ENCODE results near the gene SELENOH.

GRCh38 chr11:57788703-57789088, 47.4 kb downstream of the SELENOH start:
- no peak for TF ChIP-seq CTCF (IDR thresholded peaks at IDR 0.05)
- TF ChIP-seq POLR2A (IDR thresholded peaks at IDR 0.05): no peak

Data from thyroid gland (tissue), 4 donors.